Dermis lymphatic vessel endothelial cell (primary cell): ENCODE results near the gene B4GALT4. TPM values are rescaled to one million over a fixed set of nuclear protein-coding genes. Genes with fewer than 3 reads are reported as not detected.

ENCODE experiments used
- total RNA-seq: library from RNA; depleted of rRNA; stranded (reverse); fragments of >200 nt; gene quantifications from 2 replicates; pipeline ENCODE4 v1.2.1, GENCODE V29; 2014

B4GALT4 gene, protein sequence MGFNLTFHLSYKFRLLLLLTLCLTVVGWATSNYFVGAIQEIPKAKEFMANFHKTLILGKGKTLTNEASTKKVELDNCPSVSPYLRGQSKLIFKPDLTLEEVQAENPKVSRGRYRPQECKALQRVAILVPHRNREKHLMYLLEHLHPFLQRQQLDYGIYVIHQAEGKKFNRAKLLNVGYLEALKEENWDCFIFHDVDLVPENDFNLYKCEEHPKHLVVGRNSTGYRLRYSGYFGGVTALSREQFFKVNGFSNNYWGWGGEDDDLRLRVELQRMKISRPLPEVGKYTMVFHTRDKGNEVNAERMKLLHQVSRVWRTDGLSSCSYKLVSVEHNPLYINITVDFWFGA
- total RNA-seq: 4.0 and 4.8 TPM in 2 replicates

DNA sequence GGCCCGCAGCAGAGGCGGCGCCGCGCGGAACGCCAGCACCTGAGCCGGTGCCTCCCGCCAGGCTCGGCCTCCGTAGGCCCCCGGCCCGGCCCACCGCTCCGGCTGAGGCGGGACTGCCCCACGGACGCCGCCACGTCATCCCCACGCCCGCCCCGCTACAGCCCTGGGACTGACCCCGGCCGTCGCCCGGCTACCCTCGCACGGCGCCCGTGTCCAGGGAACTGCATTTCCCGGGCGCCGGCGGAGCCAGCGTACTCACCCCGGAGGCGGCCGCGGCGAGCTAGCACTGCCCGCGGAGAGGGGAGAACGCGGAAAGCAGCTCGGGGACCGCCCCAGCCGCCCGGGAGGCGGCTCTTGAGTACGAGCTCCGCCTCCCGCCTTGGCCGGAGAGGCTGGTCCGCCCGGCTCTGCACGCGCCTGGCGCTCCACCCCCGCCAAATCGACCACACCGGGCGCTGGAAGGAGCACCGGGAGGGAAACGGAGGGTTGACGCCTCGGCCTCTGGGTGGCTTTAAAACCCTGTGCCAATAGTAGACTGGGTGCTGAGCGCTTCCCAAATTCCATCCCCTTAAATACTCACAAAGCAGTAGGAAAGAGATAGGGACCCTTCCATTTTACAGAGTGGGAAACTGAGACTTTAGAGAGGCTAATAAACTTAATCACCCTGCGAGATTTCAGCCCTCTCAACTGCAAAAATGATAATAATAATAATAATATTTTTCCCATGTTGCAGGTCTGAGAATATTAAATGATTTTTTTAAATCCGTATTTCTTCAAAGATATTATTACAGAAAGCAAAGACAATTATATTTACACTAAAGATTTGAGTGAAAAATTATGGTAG, at the start of gene B4GALT4:
TSS of gene B4GALT4 (minus strand) at position 288 of the 844 bp plus-strand sequence. CDS start 10,779 bp downstream, outside the sequence.

DNA sequence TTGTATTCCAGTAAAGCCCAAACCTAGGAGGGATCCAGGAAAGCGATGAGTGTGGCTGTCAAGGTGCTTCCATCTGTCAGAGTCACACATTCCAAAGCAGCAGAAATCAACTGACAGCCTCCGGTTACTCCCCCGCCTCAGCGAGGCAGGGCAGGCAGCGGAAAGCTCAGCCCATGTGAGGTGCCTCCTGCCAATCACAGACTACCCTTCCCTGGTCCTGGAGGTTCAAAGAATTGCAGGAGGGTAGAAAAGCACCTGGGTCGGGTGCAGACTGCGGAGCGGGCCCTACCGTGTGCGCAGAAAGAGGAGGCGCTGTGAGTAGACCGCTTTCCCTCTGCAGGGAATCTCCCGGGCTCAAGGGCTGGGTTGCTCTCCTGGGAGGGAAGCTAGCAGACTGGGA, 67.4 kb downstream of the B4GALT4 start, which contains the start of gene UPK1B:
TSS of gene UPK1B (plus strand) at position 274 of the 400 bp plus-strand sequence. CDS start 13,144 bp downstream, outside the sequence.

Other genes starting within 250 kb of the B4GALT4 start
- under 0.01 and 0.11 TPM in 2 replicates for gene IGSF11, start 206.0 kb downstream of the B4GALT4 start, total RNA-seq
- not detected in 2 replicates for gene TEX55, start 94.7 kb downstream of the B4GALT4 start, total RNA-seq
- gene UPK1B, start 67.3 kb downstream of the B4GALT4 start, total RNA-seq: not detected in 2 replicates
- 23.4 and 30.4 TPM in 2 replicates for gene ARHGAP31, start 53.5 kb upstream of the B4GALT4 start, total RNA-seq
- 27.5 and 28.1 TPM in 2 replicates for gene TMEM39A, start 222.7 kb upstream of the B4GALT4 start, total RNA-seq
- gene POGLUT1, start 228.1 kb upstream of the B4GALT4 start, total RNA-seq: 16.2 and 16.3 TPM in 2 replicates